Astrocyte (in vitro differentiated cells and primary cell): Measurements from ENCODE around the gene SMAD7. TPM values are rescaled to one million over a fixed set of nuclear protein-coding genes. Genes with fewer than 3 reads are reported as not detected.

Experiments used
- DNase-seq: peaks from one replicate; pipeline ENCODE4 v3.0.0-alpha.2; 2010; ENCODE audit warnings: low read depth
- FAIRE-seq: peaks from 2 replicates; lab custom pipeline; 2011; peaks lifted over from hg19 to GRCh38; lab: Jason Lieb, UNC
- H2AFZ ChIP-seq: 2 replicates; pipeline ENCODE4 v1.6.0; 2012; ENCODE audit warnings: low read depth, low read length, inconsistent platforms
- H3K27ac ChIP-seq: 2 replicates; pipeline ENCODE4 v1.5.1; 2011; ENCODE audit warnings: low read depth, low read length, inconsistent platforms
- H3K27me3 ChIP-seq: 2 replicates; pipeline ENCODE4 v1.6.0; 2011; ENCODE audit warnings: low read length, inconsistent platforms; ENCODE audit not compliant: insufficient read depth
- H3K36me3 ChIP-seq: 2 replicates; pipeline ENCODE4 v1.5.1; 2011; ENCODE audit warnings: low read length, inconsistent platforms; ENCODE audit not compliant: insufficient read depth
- H3K4me1 ChIP-seq: 2 replicates; pipeline ENCODE4 v1.5.1; 2011; ENCODE audit warnings: low read length, inconsistent platforms; ENCODE audit not compliant: insufficient read depth
- H3K4me2 ChIP-seq: 2 replicates; pipeline ENCODE4 v1.6.0; 2012; ENCODE audit warnings: low read length, inconsistent platforms
- H3K4me3 ChIP-seq: 2 replicates; pipeline ENCODE4 v1.5.1; 2011; ENCODE audit warnings: low read depth, mild to moderate bottlenecking, low read length, inconsistent platforms; ENCODE audit not compliant: insufficient read depth
- H3K79me2 ChIP-seq: 2 replicates; pipeline ENCODE4 v1.6.0; 2012; ENCODE audit warnings: mild to moderate bottlenecking, low read length, inconsistent platforms; ENCODE audit not compliant: insufficient read depth
- H3K9ac ChIP-seq: 2 replicates; pipeline ENCODE4 v1.6.0; 2012; ENCODE audit warnings: mild to moderate bottlenecking, low read length, inconsistent platforms
- H3K9me3 ChIP-seq: 2 replicates; pipeline ENCODE4 v1.5.1; 2012; ENCODE audit warnings: low read depth, mild to moderate bottlenecking, low read length, inconsistent platforms; ENCODE audit not compliant: insufficient read depth
- H4K20me1 ChIP-seq: 2 replicates; pipeline ENCODE4 v1.6.0; 2012; ENCODE audit warnings: low read length, inconsistent platforms; ENCODE audit not compliant: insufficient read depth
- H3K27ac Mint-ChIP-seq: one replicate; pipeline ENCODE4 v1.8.0; 2021; ENCODE audit warnings: mild to moderate bottlenecking, mixed read lengths; ENCODE audit not compliant: unreplicated experiment
- H3K27me3 Mint-ChIP-seq: one replicate; pipeline ENCODE4 v1.8.0; 2021; ENCODE audit warnings: low read depth, mixed read lengths; ENCODE audit not compliant: unreplicated experiment
- H3K36me3 Mint-ChIP-seq: one replicate; pipeline ENCODE4 v1.8.0; 2021; ENCODE audit warnings: low read depth, mixed read lengths; ENCODE audit not compliant: unreplicated experiment
- H3K4me1 Mint-ChIP-seq: one replicate; pipeline ENCODE4 v1.8.0; 2021; ENCODE audit warnings: low read depth, mixed read lengths; ENCODE audit not compliant: unreplicated experiment
- H3K4me3 Mint-ChIP-seq: one replicate; pipeline ENCODE4 v1.8.0; 2021; ENCODE audit warnings: mild to moderate bottlenecking, moderate library complexity, mixed read lengths; ENCODE audit not compliant: unreplicated experiment
- H3K9me3 Mint-ChIP-seq: one replicate; pipeline ENCODE4 v1.8.0; 2021; ENCODE audit warnings: mild to moderate bottlenecking, mixed read lengths; ENCODE audit not compliant: unreplicated experiment
- EZH2 ChIP-seq: IDR thresholded peaks from 2 replicates; pipeline ENCODE4 v1.6.1; 2012; ENCODE audit warnings: mild to moderate bottlenecking, low read length, inconsistent platforms; ENCODE audit not compliant: insufficient read depth
- total RNA-seq: library from RNA; stranded (reverse); gene quantifications from 2 replicates; pipeline ENCODE4 v1.2.1, GENCODE V29; 2021
- TF ChIP-seq, protein P1 (sequence below): IDR thresholded peaks from 2 replicates; pipeline ENCODE4 v1.5.1; 2011; ENCODE audit warnings: low read depth, mild to moderate bottlenecking, inconsistent platforms, low read length, moderate library complexity; ENCODE audit not compliant: insufficient read depth

SMAD7 gene
- total RNA-seq, 1 donor from 2014 or later, result 62.9 TPM

DNA sequence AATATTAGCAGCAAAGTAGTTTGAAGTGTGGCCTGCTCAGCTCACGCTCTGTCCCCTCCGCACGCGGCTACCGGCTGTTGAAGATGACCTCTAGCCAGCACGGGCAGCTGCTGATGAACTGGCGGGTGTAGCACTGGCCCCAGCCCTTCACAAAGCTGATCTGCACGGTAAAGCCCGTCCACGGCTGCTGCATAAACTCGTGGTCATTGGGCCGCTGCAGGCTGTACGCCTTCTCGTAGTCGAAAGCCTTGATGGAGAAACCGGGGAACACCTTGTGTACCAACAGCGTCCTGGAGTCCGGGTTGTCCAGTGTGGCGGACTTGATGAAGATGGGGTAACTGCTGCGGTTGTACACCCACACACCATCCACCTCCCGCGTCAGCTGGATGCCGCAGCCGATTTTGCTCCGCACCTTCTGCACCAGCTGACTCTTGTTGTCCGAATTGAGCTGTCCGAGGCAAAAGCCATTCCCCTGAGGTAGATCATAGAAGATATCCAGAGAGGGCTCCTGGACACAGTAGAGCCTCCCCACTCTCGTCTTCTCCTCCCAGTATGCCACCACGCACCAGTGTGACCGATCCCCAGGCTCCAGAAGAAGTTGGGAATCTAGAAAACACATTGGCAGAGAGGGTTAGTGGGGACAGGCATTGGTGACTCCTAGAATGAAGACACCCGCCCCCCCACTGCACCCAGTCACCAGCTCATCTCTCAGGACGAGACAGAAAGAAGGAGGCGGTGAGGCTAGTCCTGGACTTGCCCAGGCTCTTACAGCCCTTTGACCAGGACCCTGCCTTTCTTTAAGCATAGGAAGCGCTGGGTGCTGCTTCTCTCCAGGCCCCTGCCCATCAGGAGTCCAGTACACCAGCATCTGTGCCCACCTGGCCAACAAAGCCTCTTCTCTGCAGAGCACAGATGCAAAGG is 29.2 kb downstream of the SMAD7 start:
- no peak for DNase-seq
- Mint-ChIP-seq H3K4me3 (peak overlapping the region; percentile 57), H3K4me1 (peaks cover 80% of the 10 kb centered on the region)

DNA sequence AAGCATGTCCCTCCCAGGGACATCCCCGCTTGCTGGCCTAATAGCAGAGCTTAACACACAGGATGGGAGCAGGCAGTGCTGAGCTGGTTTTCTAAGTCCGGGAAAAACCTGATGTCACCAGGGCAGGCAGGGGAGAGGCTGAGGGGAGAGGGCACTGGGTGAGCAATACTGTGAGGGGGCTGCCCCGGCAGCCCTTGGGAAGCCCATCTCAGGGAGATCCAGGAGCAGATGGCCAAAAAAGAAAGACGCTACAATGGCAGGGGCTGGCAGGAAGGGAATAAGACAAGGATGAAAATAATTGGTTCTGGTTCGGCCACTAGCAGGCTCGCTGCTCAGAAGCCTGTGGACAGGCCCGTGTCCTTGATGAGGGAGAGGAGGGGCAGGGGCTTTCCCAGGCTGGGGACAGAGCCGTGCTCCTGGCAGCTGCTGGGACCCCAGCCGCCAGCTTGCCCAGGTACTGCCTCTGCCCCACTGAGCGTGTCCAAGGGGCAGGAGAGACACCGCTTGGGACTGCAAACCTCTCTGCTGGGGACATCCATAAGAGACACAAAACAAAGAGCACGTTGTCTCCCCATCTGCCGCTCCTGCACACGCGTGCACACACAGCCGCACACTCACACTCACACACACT is 30.2 kb downstream of the SMAD7 start:
- Histone ChIP-seq H3K4me1 (peaks cover 50% of the 10 kb centered on the region), H3K9me3 (no peaks in the 10 kb centered on the region), H3K79me2 (peaks cover 70% of the 10 kb centered on the region), H3K4me2 (no peak overlapping the region), H3K9ac (no peak overlapping the region), H3K27ac (no peak overlapping the region), H2AFZ (no peak overlapping the region), H4K20me1 (peaks cover 68% of the 10 kb centered on the region), H3K36me3 (peaks cover 26% of the 10 kb centered on the region), H3K27me3 (no peaks in the 10 kb centered on the region), H3K4me3 (no peak overlapping the region)
- FAIRE-seq (no peak), DNase-seq (no peak)
- peak overlapping the region; percentile 52 for H3K4me3 Mint-ChIP-seq
- H3K36me3 Mint-ChIP-seq, result peaks cover 30% of the 10 kb centered on the region
- H3K4me1 Mint-ChIP-seq, result peaks cover 78% of the 10 kb centered on the region
- no peaks in the 10 kb centered on the region for H3K27me3 Mint-ChIP-seq
- peak overlapping the region; percentile 66 for H3K27ac Mint-ChIP-seq
- H3K9me3 Mint-ChIP-seq, result no peaks in the 10 kb centered on the region
- no peak for TF ChIP-seq EZH2
- TF ChIP-seq, protein P1, sequence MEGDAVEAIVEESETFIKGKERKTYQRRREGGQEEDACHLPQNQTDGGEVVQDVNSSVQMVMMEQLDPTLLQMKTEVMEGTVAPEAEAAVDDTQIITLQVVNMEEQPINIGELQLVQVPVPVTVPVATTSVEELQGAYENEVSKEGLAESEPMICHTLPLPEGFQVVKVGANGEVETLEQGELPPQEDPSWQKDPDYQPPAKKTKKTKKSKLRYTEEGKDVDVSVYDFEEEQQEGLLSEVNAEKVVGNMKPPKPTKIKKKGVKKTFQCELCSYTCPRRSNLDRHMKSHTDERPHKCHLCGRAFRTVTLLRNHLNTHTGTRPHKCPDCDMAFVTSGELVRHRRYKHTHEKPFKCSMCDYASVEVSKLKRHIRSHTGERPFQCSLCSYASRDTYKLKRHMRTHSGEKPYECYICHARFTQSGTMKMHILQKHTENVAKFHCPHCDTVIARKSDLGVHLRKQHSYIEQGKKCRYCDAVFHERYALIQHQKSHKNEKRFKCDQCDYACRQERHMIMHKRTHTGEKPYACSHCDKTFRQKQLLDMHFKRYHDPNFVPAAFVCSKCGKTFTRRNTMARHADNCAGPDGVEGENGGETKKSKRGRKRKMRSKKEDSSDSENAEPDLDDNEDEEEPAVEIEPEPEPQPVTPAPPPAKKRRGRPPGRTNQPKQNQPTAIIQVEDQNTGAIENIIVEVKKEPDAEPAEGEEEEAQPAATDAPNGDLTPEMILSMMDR, result no peak

More for the DNA sequence above, 29.2 kb downstream of the SMAD7 start:
- H3K27ac Mint-ChIP-seq, result peak overlapping the region; percentile 42
- FAIRE-seq, result no peak
- no peaks in the 10 kb centered on the region for H3K9me3 Mint-ChIP-seq
- Histone ChIP-seq H3K9ac (peak overlapping the region; percentile 57), H3K36me3 (peaks cover 27% of the 10 kb centered on the region), H3K4me3 (no peak overlapping the region), H4K20me1 (peaks cover 76% of the 10 kb centered on the region), H3K4me2 (peak overlapping the region; percentile 76), H3K9me3 (no peaks in the 10 kb centered on the region), H3K27me3 (no peaks in the 10 kb centered on the region), H3K4me1 (peaks cover 44% of the 10 kb centered on the region), H2AFZ (no peak overlapping the region), H3K27ac (peak overlapping the region; percentile 52), H3K79me2 (peaks cover 80% of the 10 kb centered on the region)
- peaks cover 34% of the 10 kb centered on the region for H3K36me3 Mint-ChIP-seq
- TF ChIP-seq, protein P1, result no peak
- no peak for TF ChIP-seq EZH2
- no peaks in the 10 kb centered on the region for H3K27me3 Mint-ChIP-seq
